ENCODE results near the gene CCDC187. TPM values are rescaled to one million over a fixed set of nuclear protein-coding genes. Genes with fewer than 3 reads are reported as not detected.

The CCDC187 gene
- total and polyA plus RNA-seq, 2 of the 4 experiments (the other 2 are of a cell fraction): not detected

GRCh38 chr9:136239983-136240330 is 63.9 kb downstream of the CCDC187 start:
- Histone ChIP-seq H3K4me3 (ENCODE audit: insufficient read depth, low read depth, low read length) (no peak overlapping the region), H3K4me1 (ENCODE audit: control insufficient read depth, insufficient read depth, low read length) (peaks cover 3% of the 10 kb centered on the region; the same call in 1 of the 2 replicates), H2BK5ac (ENCODE audit: low read depth, low read length, poor library complexity, severe bottlenecking) (no peak overlapping the region), H3K27ac (ENCODE audit: insufficient read depth, low read length) (no peak overlapping the region), H3K9me1 (ENCODE audit: insufficient read depth, low read length) (peaks cover 11% of the 10 kb centered on the region), H2BK20ac (ENCODE audit: low read depth, low read length) (no peak overlapping the region), H3K18ac (ENCODE audit: low read depth, low read length) (no peak overlapping the region), H2BK120ac (ENCODE audit: low read depth, low read length) (no peak overlapping the region), H3K23ac (ENCODE audit: low read depth, low read length) (no peak overlapping the region), H2BK15ac (ENCODE audit: low read depth, low read length) (no peak overlapping the region), H3K9ac (ENCODE audit: low read depth, low read length) (no peak overlapping the region), H3K9me3 (ENCODE audit: control insufficient read depth, insufficient read depth, low read length) (no peaks in the 10 kb centered on the region), H2AK5ac (ENCODE audit: low read depth, low read length) (no peak overlapping the region), H2AFZ (replicated peaks; ENCODE audit: low read length, poor library complexity) (no peak overlapping the region), H3K79me1 (ENCODE audit: low read depth in 1 of 2, low read length in 2 of 2) (peaks cover 22 to 58% of the 10 kb centered on the region in 2 experiments), H3K14ac (replicated peaks; ENCODE audit: low read depth, low read length) (no peak overlapping the region), H4K91ac (ENCODE audit: insufficient read depth, low read depth, low read length) (no peak overlapping the region), H3K27me3 (ENCODE audit: control insufficient read depth, insufficient read depth, low read length) (no peaks in the 10 kb centered on the region), H4K8ac (ENCODE audit: low read depth in 2 of 2, low read length in 2 of 2) (no peak overlapping the region), H3K56ac (ENCODE audit: extremely low read depth, insufficient read depth, low read length) (no peak overlapping the region), H3K4ac (ENCODE audit: low read depth, low read length) (no peak overlapping the region), H4K5ac (ENCODE audit: low read depth, low read length) (no peak overlapping the region), H3K4me2 (ENCODE audit: low read depth, low read length) (no peak overlapping the region), H3K36me3 (ENCODE audit: control insufficient read depth, insufficient read depth, low read length) (peaks cover 8% of the 10 kb centered on the region; the same call in 1 of the 2 replicates), H4K20me1 (ENCODE audit: insufficient read depth, low read length) (peaks cover 45% of the 10 kb centered on the region), H2AK9ac (replicated peaks; ENCODE audit: low read depth, low read length, poor library complexity) (no peak overlapping the region)
- intact Hi-C loops (cut with micrococcal nuclease) (no loop called here), in situ Hi-C loops (cut with MboI; ENCODE audit: low sequenced_read_pairs) (no loop called here), dilution Hi-C loops (cut with HindIII; ENCODE audit: low sequenced_read_pairs, unreplicated experiment) (no loop called here)
- ATAC-seq (ENCODE audit: low read depth) (no peak), DNase-seq (no peak)
- POLR2A ChIA-PET (ENCODE audit: unreplicated experiment): no interaction called here
- CTCF ChIA-PET: no interaction called here
- TF ChIP-seq RCOR1 (IDR thresholded peaks at IDR 0.05; ENCODE audit: insufficient replicate concordance, low read length) (no peak), RFX5 (IDR thresholded peaks at IDR 0.05; ENCODE audit: low read depth, low read length) (no peak), SMC3 (IDR thresholded peaks at IDR 0.05; ENCODE audit: low read depth, low read length) (no peak), CTCF (conservative IDR thresholded peaks at IDR 0.05; ENCODE audit: low read depth, low read length) (no peak), CHD1 (IDR thresholded peaks at IDR 0.05; ENCODE audit: low read depth, low read length) (no peak), NFE2L2 (IDR thresholded peaks at IDR 0.05; ENCODE audit: low read depth, low read length) (no peak), BHLHE40 (IDR thresholded peaks at IDR 0.05; ENCODE audit: low read depth, low read length) (no peak), RAD21 (IDR thresholded peaks at IDR 0.05; ENCODE audit: low read length) (no peak), USF2 (IDR thresholded peaks at IDR 0.05; ENCODE audit: low read depth, low read length) (no peak), CEBPB (IDR thresholded peaks at IDR 0.05; ENCODE audit: low read depth, low read length) (no peak), MAFK (IDR thresholded peaks at IDR 0.05; ENCODE audit: low read depth, low read length) (no peak), ELK1 (IDR thresholded peaks at IDR 0.05; ENCODE audit: borderline replicate concordance, low read depth, low read length) (no peak), MXI1 (IDR thresholded peaks at IDR 0.05; ENCODE audit: borderline replicate concordance, low read depth, low read length) (no peak)
- no CpG with 5 or more reads among the region's 2 CpGs for WGBS, 2 experiments (ENCODE audit: extremely low coverage in 2 of 2, insufficient read length in 1 of 2)
- BruUV-seq (replicated peaks): no TSS peak
